ENCODE measurements around the gene STAG1.
"Not testable (repeated sequence)": the region's sequence is repeated elsewhere in the genome, so short reads cannot be mapped to it uniquely, and the experiment has no call there.

Gene STAG1

GRCh38 chr3:136753326-136753939 lies 1.3 kb upstream of the STAG1 start:
- no peak for TF ChIP-seq CTCF (IDR thresholded peaks at IDR 0.05; ENCODE audit: control insufficient read depth, extremely low read depth, insufficient read depth)
- peak overlapping the region; percentile 81 for H3K4me3 ChIP-seq (ENCODE audit: low read depth, low read length)
- no peak for DNase-seq (ENCODE audit: low read depth)

DNA sequence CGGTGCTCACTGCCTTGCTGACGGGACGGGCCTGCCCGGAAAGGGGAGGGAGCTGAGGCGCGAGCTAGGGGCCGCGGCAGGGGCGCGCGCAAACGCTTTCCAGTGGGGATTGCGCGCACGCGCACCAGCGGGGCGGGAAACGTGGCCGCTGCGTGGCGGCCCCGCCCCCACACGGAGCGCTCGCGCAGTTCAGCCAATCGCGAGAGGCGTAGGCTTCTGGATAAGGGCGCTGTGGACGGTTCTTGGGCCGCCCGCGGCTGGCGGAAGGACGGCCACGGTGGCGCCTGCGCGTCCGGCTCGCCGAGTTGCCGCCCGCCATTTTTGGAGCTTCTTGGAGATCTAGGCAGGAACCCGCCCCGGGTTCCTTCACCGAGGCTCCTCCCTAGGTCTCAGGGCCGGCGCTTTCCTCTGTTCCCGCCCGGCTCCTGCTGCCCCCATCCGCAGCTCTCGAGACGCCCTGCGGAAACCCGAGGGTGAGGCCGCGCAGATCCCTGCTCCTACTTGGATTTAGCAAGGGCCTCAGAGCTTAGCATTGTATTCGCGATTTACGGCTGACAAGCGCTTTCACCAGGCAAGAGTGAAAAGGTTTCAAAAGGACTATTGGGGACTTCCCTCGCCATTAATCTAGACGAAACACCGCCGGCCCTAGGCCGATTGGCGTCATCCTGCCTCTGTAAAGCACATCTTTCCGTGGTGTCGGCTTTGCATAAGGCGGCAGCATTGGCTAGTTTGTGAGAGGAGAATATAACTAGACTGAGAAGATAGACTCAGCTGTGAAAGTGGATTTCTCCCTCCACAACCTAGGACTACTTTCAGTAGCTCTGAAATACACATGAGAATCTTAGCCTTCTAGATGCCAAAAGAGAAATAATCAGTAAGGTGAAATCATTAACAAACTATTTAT lies 496 bp upstream of the STAG1 start:
- TF ChIP-seq CTCF (IDR thresholded peaks at IDR 0.05; ENCODE audit: control insufficient read depth, extremely low read depth, insufficient read depth), result peak; percentile 45; the same call in 1 of the 2 replicates
- peak overlapping the region; percentile 81 for H3K4me3 ChIP-seq (ENCODE audit: low read depth, low read length)
- peak; percentile 93 for DNase-seq (ENCODE audit: low read depth)

- 0 out of 2 replicates have a peak, but pooled peaks have one; percentile 5 for TF ChIP-seq CTCF (IDR thresholded peaks at IDR 0.05; ENCODE audit: control insufficient read depth, extremely low read depth, insufficient read depth)
- no peak for DNase-seq (ENCODE audit: low read depth)
- peak overlapping the region; percentile 81 for H3K4me3 ChIP-seq (ENCODE audit: low read depth, low read length)
These were observed 634 bp downstream of the STAG1 start for GRCh38 chr3:136751316-136752171.

DNA sequence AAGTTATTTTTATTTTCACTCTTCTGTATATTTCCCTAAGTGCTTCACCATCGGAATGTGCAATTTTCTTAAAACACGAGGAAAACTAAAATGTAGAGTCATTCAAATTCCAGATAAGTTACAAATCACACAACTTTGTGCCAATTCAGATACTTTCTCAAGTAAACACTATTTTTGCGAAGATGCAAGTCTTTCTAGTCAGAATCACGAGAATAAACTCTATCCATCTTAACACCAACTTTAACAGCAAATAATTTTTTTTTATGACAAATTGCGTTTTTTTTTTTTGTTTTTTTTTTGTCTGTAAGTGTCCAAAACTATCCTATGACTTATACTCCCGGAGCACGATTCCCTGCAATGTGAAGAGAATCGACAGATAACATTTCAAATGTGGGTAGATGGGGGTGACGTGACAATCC lies 1.3 kb downstream of the STAG1 start:
- DNase-seq (ENCODE audit: low read depth), result no peak
- peak overlapping the region; percentile 81 for H3K4me3 ChIP-seq (ENCODE audit: low read depth, low read length)
- no peak for TF ChIP-seq CTCF (IDR thresholded peaks at IDR 0.05; ENCODE audit: control insufficient read depth, extremely low read depth, insufficient read depth)

DNA sequence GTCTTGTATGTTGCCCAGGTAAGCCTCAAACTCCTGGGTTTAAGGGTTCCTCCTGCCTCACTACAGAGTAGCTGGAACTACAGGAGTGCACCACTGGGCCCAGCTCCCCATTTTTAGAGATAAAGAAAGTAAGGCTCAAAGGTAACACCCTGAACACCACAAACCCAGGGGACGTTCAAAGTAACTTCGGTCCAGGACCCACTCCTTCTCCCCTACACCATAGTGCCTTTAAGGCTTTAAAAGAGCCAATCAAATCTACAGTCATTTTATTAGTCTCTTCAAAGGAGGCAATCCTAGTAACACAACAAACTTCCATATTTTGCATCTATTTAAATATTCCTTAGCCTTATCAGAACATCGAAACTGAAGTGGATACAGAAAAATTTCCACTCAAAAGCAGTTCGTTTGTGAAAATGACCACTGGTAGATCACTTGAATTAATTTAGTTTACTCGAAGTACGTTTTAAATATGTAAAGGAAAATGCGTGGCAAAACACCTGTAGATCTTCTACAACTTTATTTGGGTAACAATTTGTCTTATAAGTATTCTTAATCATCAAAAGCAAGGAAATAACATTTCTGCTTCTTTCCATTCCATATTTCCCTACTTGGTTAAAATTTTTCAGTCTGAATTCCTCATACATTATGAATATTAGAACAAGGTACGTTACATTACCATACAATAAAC lies 1.8 kb downstream of the STAG1 start:
- TF ChIP-seq CTCF (IDR thresholded peaks at IDR 0.05; ENCODE audit: control insufficient read depth, extremely low read depth, insufficient read depth), result no peak
- H3K4me3 ChIP-seq (ENCODE audit: low read depth, low read length), result no peak overlapping the region
- no peak for DNase-seq (ENCODE audit: low read depth)

- not testable (repeated sequence) for DNase-seq (ENCODE audit: low read depth); H3K4me3 ChIP-seq (ENCODE audit: low read depth, low read length)
These were observed 2.6 kb downstream of the STAG1 start for GRCh38 chr3:136749602-136750001.

Data from LNCaP clone FGC (cell line).